ENCODE data around the gene ERP27.

ERP27 gene

GRCh38 chr12:14970473-14970872, 32.1 kb upstream of the ERP27 start:
- no peak for TF ChIP-seq POLR2AphosphoS5 (IDR thresholded peaks at IDR 0.05; ENCODE audit: low read depth, low read length)
- no peak for TF ChIP-seq TAF1 (IDR thresholded peaks at IDR 0.05; ENCODE audit: borderline replicate concordance, low read depth, low read length)
- TF ChIP-seq POLR2A (IDR thresholded peaks at IDR 0.05; ENCODE audit: low read depth, low read length), result no peak
- DNase-seq (ENCODE audit: insufficient read length) (no peak), FAIRE-seq (no peak)

- DNase-seq (ENCODE audit: insufficient read length) (no peak), FAIRE-seq (no peak)
- TF ChIP-seq POLR2A (IDR thresholded peaks at IDR 0.05; ENCODE audit: low read depth, low read length) (no peak), TAF1 (IDR thresholded peaks at IDR 0.05; ENCODE audit: borderline replicate concordance, low read depth, low read length) (no peak), POLR2AphosphoS5 (IDR thresholded peaks at IDR 0.05; ENCODE audit: low read depth, low read length) (no peak)
These were observed 30.1 kb upstream of the ERP27 start for GRCh38 chr12:14968478-14968877.

- TF ChIP-seq POLR2A (IDR thresholded peaks at IDR 0.05; ENCODE audit: low read depth, low read length) (no peak), TAF1 (IDR thresholded peaks at IDR 0.05; ENCODE audit: borderline replicate concordance, low read depth, low read length) (no peak), POLR2AphosphoS5 (IDR thresholded peaks at IDR 0.05; ENCODE audit: low read depth, low read length) (no peak)
- DNase-seq (ENCODE audit: insufficient read length) (no peak), FAIRE-seq (no peak)
These were observed 26.9 kb upstream of the ERP27 start for GRCh38 chr12:14965221-14965620.

GRCh38 chr12:14964406-14964805, 26.1 kb upstream of the ERP27 start:
- DNase-seq (ENCODE audit: insufficient read length), result no peak

GRCh38 chr12:14963520-14963919, 25.2 kb upstream of the ERP27 start:
- no peak for DNase-seq (ENCODE audit: insufficient read length)
- TF ChIP-seq TAF1 (IDR thresholded peaks at IDR 0.05; ENCODE audit: borderline replicate concordance, low read depth, low read length) (no peak), POLR2A (IDR thresholded peaks at IDR 0.05; ENCODE audit: low read depth, low read length) (no peak), POLR2AphosphoS5 (IDR thresholded peaks at IDR 0.05; ENCODE audit: low read depth, low read length) (no peak)
- no peak for FAIRE-seq

More at GRCh38 chr12:14964406-14964805, 26.1 kb upstream of the ERP27 start:
- no peak for TF ChIP-seq POLR2A (IDR thresholded peaks at IDR 0.05; ENCODE audit: low read depth, low read length)
- TF ChIP-seq TAF1 (IDR thresholded peaks at IDR 0.05; ENCODE audit: borderline replicate concordance, low read depth, low read length), result no peak
- TF ChIP-seq POLR2AphosphoS5 (IDR thresholded peaks at IDR 0.05; ENCODE audit: low read depth, low read length), result no peak
- FAIRE-seq, result no peak

- TF ChIP-seq POLR2A (IDR thresholded peaks at IDR 0.05; ENCODE audit: low read depth, low read length) (no peak), POLR2AphosphoS5 (IDR thresholded peaks at IDR 0.05; ENCODE audit: low read depth, low read length) (no peak), TAF1 (IDR thresholded peaks at IDR 0.05; ENCODE audit: borderline replicate concordance, low read depth, low read length) (no peak)
- no peak for DNase-seq (ENCODE audit: insufficient read length)
- no peak for FAIRE-seq
These were observed 24.5 kb upstream of the ERP27 start for GRCh38 chr12:14962797-14963196.

- no peak for DNase-seq (ENCODE audit: insufficient read length)
- FAIRE-seq, result no peak
- TF ChIP-seq POLR2A (IDR thresholded peaks at IDR 0.05; ENCODE audit: low read depth, low read length) (no peak), TAF1 (IDR thresholded peaks at IDR 0.05; ENCODE audit: borderline replicate concordance, low read depth, low read length) (no peak), POLR2AphosphoS5 (IDR thresholded peaks at IDR 0.05; ENCODE audit: low read depth, low read length) (no peak)
These were observed 23.8 kb upstream of the ERP27 start for GRCh38 chr12:14962153-14962539.

- TF ChIP-seq POLR2A (IDR thresholded peaks at IDR 0.05; ENCODE audit: low read depth, low read length), result peak; percentile 88
- peak; percentile 72; the same call in 1 of the 2 replicates for TF ChIP-seq TAF1 (IDR thresholded peaks at IDR 0.05; ENCODE audit: borderline replicate concordance, low read depth, low read length)
- TF ChIP-seq POLR2AphosphoS5 (IDR thresholded peaks at IDR 0.05; ENCODE audit: low read depth, low read length), result peak; percentile 80
- FAIRE-seq (peak; percentile 98), DNase-seq (ENCODE audit: insufficient read length) (no peak)
These were observed 23.3 kb upstream of the ERP27 start, which contains the start of gene ARHGDIB for GRCh38 chr12:14961466-14962152. Gene ARHGDIB, minus strand, starts transcription at chr12:14961601. Its CDS starts 10,889 bp downstream, at chr12:14950712.

GRCh38 chr12:14960548-14961465, 22.5 kb upstream of the ERP27 start:
- no peak for TF ChIP-seq TAF1 (IDR thresholded peaks at IDR 0.05; ENCODE audit: borderline replicate concordance, low read depth, low read length)
- no peak for DNase-seq (ENCODE audit: insufficient read length)
- FAIRE-seq, result no peak

- no peak for FAIRE-seq
- TF ChIP-seq POLR2A (IDR thresholded peaks at IDR 0.05; ENCODE audit: low read depth, low read length), result peak; percentile 17; the same call in 1 of the 2 replicates
- no peak for TF ChIP-seq TAF1 (IDR thresholded peaks at IDR 0.05; ENCODE audit: borderline replicate concordance, low read depth, low read length)
- no peak for DNase-seq (ENCODE audit: insufficient read length)
These were observed 21.7 kb upstream of the ERP27 start for GRCh38 chr12:14959916-14960496.

GRCh38 chr12:14959463-14959862, 21.1 kb upstream of the ERP27 start:
- DNase-seq (ENCODE audit: insufficient read length), result no peak
- FAIRE-seq, result peak; percentile 90
- TF ChIP-seq POLR2A (IDR thresholded peaks at IDR 0.05; ENCODE audit: low read depth, low read length) (no peak), TAF1 (IDR thresholded peaks at IDR 0.05; ENCODE audit: borderline replicate concordance, low read depth, low read length) (no peak), POLR2AphosphoS5 (IDR thresholded peaks at IDR 0.05; ENCODE audit: low read depth, low read length) (no peak)
